GM21526 (cell line): ENCODE measurements around the gene CALCB.

Experiments
- ATAC-seq: cut with Tn5 transposase; IDR thresholded peaks from one replicate; pipeline ENCODE4 v1.9.1; 2021; ENCODE audit warnings: moderate library complexity; ENCODE audit not compliant: unreplicated experiment, low FRiP score

CALCB gene

DNA sequence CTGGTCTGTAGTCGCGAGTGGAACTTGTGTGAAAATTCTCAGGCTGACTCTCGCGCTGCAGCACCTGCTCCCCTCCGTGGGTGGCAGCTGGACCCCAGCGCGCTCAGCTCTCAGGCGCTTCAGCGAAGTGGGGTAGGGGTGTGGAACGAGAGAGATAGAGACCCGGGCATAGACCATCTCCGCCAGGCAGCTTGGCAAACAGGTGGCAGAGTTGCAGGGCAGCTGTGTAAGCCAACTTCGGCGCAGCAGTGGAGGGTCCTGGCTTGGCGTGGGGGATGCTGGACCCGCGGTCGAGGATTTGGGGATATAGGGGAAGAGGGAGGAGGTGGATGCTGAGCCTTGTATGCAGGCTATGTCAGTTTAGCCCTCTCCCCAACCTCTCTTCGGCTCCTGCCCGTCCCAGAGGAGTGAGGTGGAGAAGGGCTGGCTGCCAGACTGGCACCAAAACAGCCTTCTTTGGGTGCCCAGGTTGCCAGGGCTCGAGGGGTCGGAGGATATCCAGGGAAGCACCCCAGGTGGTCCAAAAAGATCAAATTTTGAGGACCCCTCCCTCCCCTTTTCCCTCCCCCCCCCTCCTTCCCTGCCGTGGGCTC lies 746 bp upstream of the CALCB start:
- no peak for ATAC-seq

DNA sequence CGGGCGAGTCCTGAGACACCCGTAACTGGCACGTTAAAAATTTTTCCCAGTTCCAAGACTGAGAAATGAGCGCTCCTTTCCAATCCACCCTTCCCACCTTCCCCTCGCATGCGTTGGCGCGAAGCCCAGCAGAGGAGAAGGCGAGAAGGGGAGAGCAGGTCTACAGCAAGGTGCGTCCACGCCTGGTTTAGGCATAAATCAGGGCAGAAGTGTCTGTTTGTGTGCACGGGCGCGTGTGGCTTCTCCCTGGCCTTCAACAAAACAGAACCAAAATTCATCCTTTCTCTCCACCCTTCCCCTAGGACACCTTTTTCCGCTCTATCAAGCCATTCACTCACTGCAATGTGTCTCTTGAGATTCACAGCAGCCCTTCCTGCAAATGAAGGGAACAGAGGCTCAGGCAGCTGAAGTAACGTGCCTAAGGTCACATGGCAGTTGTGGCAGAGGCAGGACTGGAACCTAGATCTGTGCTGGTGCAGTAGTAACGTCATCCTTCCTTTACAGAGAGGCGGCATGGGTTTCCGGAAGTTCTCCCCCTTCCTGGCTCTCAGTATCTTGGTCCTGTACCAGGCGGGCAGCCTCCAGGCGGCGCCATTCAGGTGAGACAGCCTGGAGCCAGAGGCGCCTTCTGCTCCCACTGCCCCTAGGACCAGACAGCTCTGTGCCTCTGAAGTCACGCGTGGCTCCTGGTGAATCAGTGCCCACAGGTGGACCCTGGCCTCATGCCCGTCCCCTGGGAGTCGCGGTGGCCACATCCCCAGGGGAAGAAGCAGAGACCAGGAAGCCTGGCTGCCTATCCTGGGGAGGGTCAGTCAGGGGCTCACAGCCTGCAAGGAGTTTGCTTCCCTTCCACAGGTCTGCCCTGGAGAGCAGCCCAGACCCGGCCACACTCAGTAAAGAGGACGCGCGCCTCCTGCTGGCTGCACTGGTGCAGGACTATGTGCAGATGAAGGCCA lies 1.1 kb downstream of the CALCB start:
- ATAC-seq: peak; percentile 91

DNA sequence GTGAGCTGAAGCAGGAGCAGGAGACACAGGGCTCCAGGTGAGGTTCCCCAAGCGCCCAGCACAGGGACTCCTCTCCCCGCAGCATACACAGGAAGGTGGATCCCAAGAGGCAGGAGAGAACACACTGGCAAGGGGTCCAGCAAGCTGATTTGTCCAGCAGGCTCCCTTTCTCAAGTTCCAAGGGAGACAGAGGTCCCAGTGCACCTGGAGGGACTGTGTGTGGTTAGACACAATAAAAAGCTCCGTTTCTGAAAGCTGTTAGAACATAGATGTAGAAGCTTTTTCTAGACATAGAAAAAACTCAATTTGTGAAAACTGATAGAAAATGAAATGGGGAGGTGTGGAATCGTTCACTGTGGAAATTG lies 1.8 kb downstream of the CALCB start:
- no peak for ATAC-seq

DNA sequence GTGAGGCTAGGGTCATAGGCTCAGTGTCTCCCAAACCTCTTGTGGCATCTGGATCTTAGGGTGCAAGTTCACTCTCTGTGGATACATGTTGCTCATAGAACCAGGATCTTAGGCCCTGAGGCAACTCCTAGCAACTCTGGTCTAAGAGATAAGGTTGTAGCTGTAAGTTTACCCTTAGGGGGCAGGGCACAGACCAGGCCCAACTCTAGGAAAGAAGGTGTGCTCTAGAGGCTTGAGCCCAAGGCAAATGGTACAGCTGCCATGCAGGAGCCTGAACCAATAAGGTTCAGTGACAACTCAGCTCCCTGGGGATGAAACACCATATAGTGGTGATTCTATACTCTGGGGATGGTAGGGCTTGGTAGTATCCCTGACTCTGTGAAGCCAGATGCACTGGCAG lies 17.8 kb downstream of the CALCB start:
- no peak for ATAC-seq

DNA sequence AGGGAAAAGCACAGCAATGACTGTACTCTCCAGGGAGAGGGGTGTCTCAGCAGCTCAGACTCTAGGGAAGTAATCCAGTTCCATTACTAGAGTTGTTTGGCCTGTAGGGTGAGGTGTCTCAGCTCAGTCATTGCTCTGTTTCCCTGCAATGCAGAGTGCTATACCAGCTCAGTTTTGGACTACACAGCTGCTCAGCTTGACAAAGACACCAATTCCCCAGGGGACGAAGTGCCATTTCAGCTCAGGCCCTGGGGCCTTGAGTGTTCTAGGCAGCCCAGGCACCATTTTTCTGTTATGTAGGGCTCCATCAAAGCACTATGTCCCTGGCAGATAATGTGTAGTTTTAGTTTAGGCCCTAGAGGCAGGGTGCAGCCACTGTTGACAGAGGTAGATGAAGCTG lies 18.2 kb downstream of the CALCB start:
- ATAC-seq: no peak

DNA sequence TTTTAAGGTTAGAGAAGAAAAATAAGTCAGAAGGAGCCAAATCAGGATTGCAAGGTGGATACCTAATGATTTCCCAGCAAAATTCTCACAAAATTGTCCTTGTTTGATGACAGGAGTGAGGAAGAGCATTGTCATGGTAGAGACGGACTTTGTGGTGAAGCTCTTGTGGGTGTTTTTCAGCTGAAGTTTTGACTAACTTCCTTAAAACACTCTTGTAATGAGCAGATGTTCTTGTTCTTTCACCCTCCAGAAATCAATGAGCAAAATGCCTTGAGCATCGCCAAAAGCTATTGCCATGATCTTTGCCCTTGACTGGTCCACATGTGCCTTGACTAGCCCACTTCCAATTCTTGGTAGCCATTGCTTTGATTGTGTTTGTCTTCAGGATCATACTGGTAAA lies 20.0 kb downstream of the CALCB start:
- peak; percentile 80 for ATAC-seq

DNA sequence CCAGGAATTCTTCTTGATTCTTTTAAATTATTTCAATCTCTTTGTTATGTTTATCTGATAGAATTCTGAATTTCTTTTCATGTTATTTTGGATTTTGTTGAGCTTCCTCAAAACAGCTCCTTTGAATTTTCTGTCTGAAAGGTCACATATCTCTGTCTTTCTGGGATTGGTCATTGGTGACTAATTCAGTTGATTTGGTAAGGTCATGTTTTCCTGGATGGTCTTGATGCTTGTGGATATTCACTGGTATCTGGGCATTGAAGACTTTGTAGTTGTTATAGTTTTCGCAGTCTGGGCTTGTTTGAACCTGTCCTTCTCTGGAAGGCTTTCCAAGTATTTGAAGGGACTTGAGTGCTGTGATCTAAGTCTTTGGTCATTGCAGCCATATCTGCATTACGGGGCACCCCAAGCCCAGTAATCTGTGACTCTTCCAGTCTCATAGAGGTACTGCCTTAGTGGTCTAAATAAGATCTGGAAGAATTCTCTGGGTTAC lies 22.4 kb downstream of the CALCB start:
- ATAC-seq: no peak

DNA sequence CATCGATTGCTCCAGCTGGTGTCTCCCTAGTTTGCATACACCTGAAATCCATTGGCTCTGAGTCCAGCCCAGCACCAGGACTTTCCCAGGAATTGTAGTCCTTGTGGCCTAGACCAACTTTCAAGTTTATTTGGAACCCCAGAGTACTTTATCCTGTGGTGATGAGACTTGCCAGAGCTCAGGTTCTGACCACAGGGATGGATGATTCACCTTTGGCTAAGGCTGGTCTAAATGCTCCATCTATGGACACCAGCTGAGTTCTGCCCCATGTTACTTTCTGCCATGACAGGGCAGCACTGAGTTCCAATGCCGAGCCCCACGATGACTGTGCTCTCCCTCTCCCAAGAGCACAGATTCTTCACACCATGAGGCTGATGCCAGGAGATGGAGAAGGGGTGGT lies 24.0 kb downstream of the CALCB start:
- ATAC-seq: no peak

DNA sequence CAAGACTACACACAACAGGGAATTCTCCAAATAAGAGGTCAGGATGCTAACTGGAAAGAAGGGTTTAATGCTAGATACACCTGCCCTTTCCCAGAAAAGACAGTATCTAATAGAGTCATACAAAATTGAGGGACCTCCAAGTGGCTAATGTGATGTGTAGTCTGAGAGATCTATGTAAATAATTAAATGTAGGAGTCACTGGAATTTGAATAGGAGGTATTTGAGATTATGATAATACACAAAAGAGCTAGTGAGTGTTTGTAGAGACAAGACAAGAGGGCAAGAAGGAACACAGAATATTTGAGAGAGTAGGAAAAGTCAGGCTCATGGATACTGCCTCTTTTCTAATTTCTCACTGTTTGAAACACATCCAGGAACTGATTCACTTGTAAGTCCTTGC lies 25.9 kb downstream of the CALCB start:
- ATAC-seq: no peak

DNA sequence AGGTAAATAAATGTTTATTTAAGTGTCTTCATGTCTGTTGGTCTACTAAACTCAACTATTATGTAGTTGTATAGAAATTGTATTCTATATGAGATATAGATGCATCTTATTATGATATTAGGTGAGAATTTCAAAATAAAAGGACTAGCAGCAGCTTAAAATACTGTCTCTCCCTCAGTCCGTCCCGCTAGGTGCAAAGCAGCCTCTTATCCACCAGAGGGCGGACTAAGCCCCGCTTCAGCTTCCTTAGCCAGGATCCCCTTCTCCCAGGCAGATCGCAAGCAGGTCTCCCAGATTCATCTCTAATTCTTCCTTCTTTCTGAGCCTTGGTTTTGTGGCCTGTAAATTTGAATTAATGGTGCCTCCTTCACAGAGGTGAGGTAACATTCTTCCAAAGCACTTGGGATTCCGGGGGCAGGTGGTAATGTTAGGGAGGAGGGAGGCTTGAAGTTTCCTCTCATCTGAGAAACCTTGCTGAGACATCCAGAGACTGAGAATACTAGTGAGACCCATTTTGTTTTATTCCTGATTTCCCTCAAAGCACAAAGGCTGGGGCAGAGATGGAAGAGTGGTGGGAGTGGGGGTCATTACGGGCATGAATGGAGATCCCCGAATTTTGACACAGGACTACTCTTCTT lies 27.8 kb downstream of the CALCB start:
- peak; percentile 64 for ATAC-seq

DNA sequence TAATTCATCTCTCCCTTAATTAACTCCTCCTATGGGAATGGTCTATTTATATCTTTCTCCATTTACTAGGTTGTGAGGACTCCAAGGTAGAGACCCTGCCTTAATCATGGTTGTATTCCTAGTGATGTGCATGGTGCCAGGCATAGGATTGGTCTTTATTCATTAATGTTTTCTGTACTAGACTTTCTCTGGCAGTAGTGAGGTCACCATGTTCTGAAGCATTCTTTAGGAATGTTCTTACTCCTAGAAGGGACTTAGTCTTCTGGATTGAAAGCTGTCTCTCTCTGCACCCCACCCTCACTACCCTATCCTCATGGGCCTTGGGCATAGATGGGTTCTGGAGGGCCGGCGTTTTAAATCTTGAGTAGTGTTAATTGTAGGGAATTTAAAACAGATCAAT lies 30.8 kb downstream of the CALCB start:
- no peak for ATAC-seq

DNA sequence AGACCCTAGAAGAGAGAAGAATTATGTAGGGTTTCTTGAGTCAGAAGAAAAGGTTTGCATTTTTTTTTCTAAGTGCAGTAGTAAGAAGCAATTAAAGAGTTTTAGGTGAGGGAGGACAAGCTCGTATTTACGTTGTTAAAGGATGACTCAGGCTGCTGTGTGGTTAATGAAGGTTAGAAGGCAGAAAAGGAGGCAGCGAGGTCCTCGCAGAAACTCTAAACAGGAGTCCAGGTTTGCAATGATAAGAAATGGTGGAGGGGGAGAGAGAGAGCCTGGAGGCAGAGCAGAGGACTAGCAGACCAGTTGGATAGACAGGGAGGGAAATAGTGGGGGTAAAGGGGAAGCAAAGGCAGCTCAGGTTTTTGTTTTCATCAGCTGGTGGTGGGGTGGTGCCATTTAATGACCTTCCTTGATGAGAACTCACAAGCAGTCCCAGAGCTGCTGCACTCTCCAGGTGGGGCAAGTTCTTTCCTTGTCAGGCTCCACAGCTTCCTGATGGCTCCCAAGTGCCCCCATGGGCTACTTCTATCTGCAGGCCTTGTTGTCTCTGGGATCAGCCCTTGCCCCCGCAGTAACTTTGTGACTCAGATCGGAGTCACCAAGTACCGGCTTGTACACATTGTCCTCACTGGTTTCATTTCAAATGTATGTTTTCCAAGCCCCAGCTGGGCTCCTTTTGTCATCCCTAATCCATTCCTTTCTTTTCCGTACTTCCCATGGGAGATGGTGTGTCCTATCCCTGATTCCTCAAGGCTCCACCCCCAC lies 33.0 kb downstream of the CALCB start:
- no peak for ATAC-seq

DNA sequence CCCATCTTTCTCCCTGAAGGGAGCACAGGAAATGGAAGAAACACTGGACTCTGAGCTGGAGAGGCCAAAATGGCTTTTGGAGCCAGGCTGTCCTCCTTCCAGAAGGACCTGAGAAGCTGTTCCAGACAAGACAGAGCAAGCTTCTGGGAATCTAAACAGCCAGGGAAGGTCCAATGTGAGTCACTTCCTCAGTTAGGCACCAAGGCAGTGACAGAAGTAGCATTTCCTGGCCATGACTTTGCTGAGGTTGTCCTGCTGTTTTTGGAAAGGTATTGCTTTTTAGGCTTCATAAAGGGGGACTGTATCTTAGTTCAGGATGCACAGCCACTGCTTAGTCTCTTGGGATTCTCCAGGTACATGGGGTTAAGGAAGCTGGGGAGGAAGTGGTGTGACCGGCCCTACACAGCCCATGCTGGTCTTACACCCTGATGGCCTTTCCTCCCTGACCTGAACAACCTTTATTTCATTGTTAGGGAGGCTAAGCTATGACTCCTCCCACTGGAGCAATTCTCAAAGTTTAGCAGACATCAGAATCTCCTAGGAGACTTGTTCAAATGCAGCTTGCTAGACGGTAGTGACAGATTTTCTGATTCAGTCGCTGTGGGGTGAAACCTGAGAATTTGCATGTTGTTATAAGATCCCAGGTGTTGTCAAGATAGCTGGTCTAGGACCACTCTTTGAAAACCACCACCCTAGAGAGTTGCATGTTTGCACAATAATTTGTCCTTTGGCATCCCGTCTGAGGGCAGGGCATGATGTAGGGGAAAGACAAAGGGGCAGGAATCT lies 34.5 kb downstream of the CALCB start:
- ATAC-seq: peak; percentile 75

DNA sequence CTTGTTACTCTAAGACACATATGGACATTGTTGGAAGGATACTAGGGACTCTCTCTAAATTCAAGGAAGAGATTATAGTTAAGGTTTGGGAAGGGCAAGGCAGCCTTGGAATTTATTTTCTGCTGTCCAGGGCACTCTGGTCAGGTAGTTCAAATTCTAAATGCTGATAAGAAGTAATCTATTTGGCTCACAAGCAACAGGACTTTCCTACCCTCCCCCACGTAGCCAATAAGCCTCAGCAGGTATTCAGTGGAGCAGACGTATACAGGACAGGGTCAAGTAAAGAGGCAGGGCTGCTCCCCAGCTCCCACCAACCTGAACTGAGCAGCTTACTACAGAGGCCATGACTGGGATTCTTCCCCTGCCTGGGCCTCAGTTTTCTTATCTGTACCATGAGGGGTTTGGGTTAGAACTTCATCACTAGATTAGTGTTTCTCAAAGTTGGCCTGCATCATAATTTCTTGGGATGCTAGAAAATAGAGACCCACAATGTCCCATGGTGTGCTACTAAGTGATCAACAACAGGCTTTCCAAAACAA lies 35.3 kb downstream of the CALCB start:
- no peak for ATAC-seq

DNA sequence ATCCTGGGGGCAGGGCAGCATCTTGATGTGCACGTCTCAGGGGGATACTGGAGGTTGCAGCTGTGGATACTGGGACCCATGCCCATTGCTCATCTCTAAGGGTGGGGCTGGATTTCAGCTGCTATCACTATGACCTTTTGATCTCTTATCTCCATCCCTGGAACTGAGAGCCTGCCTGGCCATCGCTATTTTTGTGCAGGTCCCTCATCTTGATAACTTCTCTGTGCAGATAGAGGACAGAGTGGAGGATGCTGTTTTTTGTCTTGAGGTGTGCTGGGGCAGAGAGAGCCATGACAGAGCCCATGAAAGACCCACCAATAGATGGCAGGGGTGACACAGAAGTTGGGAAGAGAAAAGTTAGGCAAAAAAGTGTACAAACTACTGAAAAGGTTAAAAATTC lies 36.2 kb downstream of the CALCB start:
- ATAC-seq: no peak

DNA sequence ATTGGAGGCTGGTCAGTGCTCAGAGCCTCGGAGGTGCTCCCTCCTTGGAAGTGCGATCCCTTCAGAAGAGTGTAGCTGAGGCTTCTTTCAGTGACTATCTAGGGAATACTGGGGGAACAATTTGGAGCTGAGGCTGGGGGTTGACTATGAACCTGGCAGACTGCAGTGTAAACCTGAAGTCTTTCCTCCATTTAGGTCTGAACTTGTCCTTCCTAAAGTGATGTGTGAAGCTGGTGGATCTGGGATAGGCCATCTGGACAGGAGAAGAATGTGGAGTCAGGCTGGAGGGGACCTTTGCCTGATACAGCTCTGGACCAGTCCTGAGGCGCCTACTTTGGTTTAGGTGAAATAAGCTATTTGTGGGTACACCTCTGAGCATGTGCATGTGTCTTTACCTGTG lies 37.8 kb downstream of the CALCB start:
- ATAC-seq: no peak

DNA sequence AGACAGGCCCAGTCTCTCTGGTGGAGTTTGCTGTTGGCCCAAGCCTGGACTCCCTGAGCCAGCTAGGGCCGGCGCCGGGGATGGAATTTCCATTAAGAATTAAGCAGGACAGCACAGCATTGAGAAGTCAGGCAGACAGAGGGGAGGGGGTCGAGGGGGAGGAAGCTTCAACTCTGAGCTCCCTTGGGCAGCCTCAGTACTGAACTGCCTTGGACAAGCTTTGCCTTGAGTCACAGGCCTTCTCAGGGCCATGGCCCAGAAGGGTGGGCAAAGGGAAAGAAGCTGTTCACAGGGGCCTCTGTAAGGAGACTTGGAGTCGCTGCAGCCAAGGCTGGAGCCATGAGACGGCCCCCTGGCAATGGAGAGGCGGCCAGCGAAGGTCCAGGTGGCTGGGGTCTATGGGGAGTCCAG lies 38.7 kb downstream of the CALCB start:
- no peak for ATAC-seq

DNA sequence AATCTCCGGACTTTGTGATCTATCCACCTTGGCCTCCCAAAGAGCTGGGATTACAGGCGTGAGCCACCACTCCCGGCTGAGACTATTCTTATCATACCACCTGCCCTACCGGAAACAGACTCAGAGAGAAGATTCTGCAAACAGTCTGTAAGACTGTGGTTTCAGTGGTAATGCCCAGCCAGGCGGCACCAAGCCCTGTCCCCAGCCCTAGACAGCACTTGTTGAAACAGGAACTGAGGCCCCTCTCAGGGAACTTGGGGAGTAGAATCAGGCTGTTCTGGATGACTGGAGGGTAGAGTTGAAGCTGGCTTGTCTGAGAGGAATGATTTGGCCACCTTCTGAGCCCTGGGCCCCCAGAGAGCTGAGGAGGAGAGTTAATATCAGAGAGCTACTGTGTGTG lies 40.0 kb downstream of the CALCB start:
- peak; percentile 95 for ATAC-seq

DNA sequence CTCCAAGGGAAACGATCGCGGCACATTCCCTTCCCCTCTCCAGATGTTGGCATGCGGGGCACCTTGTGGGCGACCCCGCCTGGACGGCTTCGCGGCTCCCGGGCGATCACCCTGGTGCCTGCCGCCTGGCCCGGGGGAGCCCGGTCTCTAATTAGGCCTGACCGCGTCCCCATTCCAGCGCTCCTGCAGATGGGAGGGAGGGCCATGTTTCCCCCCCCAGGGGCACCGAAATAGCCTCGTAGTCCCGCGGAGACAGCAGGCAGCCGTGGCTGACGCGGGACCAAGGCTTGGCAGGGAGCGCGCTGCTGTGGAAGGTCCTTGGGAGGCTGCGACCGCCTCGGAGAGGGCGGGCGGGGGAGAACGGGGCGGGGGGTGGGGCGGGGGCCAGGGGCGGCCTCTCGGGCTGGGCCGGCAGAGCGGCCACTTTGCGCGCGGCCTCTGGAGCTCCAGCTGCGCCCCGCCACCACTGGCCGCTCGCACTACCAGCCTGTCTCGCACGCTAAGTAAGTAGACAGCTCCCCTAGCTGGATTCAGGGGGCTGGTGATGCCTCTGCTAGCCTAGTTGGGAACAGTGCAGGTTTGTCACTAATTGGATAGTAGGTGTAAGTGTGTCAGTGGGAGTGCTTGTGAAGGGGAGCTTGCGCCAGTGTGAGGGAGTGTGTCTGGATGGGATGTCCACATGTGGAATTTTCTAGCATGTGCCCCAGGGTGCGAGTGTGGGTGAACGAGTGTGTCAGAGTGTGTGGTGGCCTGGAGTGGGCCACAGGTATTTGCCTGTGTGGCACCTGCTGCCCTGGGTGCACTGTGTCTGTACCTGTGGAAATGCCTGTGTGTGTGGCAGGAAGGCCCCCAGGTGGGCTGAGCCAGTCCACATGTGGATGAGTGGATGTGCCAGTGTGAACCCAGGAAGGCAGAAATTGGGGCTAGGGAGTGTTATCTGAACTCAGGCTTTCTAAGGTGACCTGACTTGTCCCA lies 41.4 kb downstream of the CALCB start, which contains the start of gene INSC:
Gene INSC (plus strand): TSS at position 423 of the 975 bp plus-strand sequence. CDS start 34,252 bp downstream, outside the sequence.
- ATAC-seq: no peak
